Brain microvascular endothelial cell (primary cell): ENCODE data around the gene CCDC158.
A peak's percentile ranks its signal among the peaks of the same experiment; 100 is the strongest.

Experiments
- DNase-seq: peaks from one replicate; pipeline ENCODE4 v3.0.0-alpha.2; 2020
- H3K27ac ChIP-seq: fragments of 250-450 bp; sonication (Bioruptor Pico); 2 replicates; pipeline ENCODE4 v1.5.1; 2020; ENCODE audit warnings: mild to moderate bottlenecking, moderate library complexity
- H3K27me3 ChIP-seq: fragments of 250-450 bp; sonication (Bioruptor Pico); replicated peaks from 2 replicates; pipeline ENCODE4 v1.5.1; 2020; ENCODE audit warnings: mild to moderate bottlenecking
- H3K36me3 ChIP-seq: fragments of 250-450 bp; sonication (Bioruptor Pico); replicated peaks from 2 replicates; pipeline ENCODE4 v1.5.1; 2020; ENCODE audit warnings: mild to moderate bottlenecking
- H3K4me3 ChIP-seq: 2 replicates; pipeline ENCODE4 v1.5.1; 2011; ENCODE audit warnings: low read depth, mild to moderate bottlenecking, control low read depth, low read length, moderate library complexity
- in situ Hi-C: cut with HindIII; loops from 2 replicates; pipeline ENCODE4 v1.10.0; 2017; ENCODE audit warnings: low sequenced_read_pairs, low pct_ligation_motif_present
- TF ChIP-seq, protein P1 (sequence below): IDR thresholded peaks from 2 replicates; pipeline ENCODE4 v1.5.1; 2011; ENCODE audit warnings: low read depth, mild to moderate bottlenecking, moderate library complexity, low read length, control low read depth, inconsistent platforms; ENCODE audit errors: missing control alignments

Gene CCDC158

DNA sequence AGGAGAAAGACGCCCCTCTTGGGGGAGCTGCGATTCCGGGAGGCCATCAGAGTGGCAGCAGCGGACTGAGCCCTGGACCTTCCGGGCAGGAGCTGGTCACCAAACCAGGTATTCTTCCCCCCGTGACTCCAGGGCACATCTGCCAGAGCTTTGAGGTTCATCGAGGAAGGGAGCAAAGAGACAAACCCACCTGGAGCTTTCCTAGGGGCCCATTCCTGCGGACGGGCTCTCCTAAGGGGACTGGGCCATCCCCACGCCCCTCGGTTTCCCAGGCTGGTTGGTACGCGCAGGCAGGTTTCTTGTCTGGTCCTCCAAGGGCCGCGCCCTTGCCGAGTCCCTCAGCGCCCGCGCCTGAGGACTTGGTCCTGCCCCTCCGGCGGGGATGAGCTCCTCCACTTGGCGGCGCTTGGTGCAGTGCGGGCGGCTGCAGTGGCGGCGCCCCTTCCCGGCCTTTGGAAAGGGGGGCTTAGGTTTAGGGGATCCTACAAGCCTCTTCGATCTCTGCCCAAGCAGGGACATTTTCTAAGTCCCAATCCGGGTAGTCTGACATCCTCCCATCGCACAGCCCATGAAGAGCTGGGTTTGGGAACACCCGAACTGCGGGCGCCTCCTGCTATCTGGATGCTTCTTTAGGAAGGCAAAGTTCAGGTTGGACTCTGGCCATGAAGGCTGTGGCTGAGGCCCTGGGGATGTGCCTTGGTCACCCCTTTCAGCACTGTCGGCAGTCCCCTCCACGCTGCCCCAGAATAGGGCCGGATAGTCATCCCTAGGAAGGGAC lies 113.9 kb downstream of the CCDC158 start:
- no peaks in the 10 kb centered on the region for H3K27me3 ChIP-seq
- TF ChIP-seq, protein P1, sequence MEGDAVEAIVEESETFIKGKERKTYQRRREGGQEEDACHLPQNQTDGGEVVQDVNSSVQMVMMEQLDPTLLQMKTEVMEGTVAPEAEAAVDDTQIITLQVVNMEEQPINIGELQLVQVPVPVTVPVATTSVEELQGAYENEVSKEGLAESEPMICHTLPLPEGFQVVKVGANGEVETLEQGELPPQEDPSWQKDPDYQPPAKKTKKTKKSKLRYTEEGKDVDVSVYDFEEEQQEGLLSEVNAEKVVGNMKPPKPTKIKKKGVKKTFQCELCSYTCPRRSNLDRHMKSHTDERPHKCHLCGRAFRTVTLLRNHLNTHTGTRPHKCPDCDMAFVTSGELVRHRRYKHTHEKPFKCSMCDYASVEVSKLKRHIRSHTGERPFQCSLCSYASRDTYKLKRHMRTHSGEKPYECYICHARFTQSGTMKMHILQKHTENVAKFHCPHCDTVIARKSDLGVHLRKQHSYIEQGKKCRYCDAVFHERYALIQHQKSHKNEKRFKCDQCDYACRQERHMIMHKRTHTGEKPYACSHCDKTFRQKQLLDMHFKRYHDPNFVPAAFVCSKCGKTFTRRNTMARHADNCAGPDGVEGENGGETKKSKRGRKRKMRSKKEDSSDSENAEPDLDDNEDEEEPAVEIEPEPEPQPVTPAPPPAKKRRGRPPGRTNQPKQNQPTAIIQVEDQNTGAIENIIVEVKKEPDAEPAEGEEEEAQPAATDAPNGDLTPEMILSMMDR: peak; percentile 62
- H3K4me3 ChIP-seq: peak overlapping the region; percentile 77
- no peaks in the 10 kb centered on the region for H3K36me3 ChIP-seq
- peak; percentile 16 for DNase-seq
- in situ Hi-C loops: no loop called here
- no peak overlapping the region for H3K27ac ChIP-seq

DNA sequence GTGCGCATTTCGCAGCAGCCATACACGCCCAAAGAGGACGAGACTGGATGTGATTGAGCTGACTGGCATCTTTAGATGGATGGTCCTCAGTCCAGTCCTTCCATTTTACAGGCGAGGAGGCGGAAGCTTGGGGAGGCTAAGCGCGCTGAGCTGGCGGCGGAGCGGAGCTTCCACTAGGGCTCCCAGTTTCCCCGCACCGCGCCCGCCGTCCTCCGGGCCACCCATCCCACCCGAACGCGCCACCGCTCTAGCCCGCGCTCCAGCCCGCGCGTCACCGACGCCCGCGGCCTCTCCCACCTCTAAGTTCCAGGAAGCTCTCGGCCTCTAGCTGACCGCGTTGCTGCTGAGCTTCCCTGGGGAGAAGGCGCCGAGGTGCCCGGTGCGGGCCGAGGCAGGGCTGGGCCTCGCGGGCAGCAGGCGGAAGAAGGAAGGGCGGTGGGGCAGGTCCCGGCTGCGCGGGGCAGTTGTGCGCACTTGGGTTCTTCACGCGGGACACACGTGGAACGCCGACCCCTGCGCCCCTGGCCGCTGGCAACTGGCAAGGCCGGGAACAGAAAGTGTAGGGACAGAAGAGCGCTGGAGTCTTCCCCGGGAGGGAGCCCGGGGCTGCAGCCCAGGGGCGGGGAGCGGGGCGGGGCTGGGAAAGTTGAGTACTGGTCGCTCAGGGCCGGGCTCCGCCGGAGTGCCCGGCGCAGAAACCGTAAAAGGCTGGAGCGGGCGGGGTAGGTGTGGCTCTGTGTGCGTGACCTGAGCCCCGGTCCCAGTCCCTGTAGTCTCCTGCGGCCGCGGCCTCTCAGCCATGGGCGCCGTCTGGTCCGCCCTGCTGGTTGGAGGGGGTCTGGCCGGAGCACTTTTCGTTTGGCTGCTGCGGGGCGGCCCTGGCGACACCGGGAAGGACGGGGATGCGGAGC lies 114.7 kb downstream of the CCDC158 start, which contains the start of gene STBD1:
Gene STBD1 (plus strand): TSS at position 763 of the 911 bp plus-strand sequence. CDS start 37 bp downstream, at position 800.
- Histone ChIP-seq H3K4me3 (peak within 1 kb of the TSS; percentile 77), H3K36me3 (no peaks in the 10 kb centered on the region), H3K27ac (peak within 1 kb of the TSS; percentile 14), H3K27me3 (no peaks in the 10 kb centered on the region)
- TF ChIP-seq, protein P1: peak; percentile 23
- in situ Hi-C loops: no loop called here
- DNase-seq: peak; percentile 29

GRCh38 chr4:76305033-76305687 lies 115.8 kb downstream of the CCDC158 start:
- Histone ChIP-seq H3K36me3 (no peaks in the 10 kb centered on the region), H3K4me3 (peak overlapping the region; percentile 77), H3K27me3 (no peaks in the 10 kb centered on the region), H3K27ac (no peak overlapping the region)
- in situ Hi-C loops: no loop called here
- TF ChIP-seq, protein P1: no peak
- DNase-seq: no peak

DNA sequence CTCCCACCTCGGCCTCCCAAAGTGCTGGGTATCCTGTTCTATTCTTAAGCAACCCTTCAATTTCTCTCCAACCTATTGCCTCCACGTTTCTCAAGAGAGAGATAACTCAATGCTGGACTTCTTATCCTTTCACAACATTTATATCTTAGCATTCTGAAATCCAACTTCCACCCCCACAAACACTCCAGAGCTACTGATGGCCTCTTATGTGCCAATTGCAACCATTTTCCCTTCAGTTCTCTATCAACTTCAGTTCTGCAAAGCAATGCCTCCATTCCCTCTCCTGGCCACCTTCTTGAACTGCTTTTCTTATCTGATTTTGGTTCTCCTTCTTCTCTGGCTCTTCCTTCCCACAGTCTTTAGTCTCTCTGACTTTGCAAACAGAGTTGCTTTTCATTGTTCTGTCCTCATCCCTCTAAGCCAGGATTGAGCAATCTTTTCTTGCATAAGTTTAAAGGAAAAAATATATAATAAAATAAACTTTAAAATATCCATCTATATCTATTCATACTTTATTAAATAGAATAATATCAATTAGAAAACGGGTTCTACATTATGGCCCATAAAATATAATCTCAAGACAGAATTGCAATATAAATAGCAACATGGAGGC lies 118.0 kb downstream of the CCDC158 start:
- H3K36me3 ChIP-seq: no peaks in the 10 kb centered on the region
- in situ Hi-C loops: no loop called here
- TF ChIP-seq, protein P1: no peak
- DNase-seq: no peak
- no peak overlapping the region for H3K27ac ChIP-seq
- no peak overlapping the region for H3K4me3 ChIP-seq
- no peaks in the 10 kb centered on the region for H3K27me3 ChIP-seq

DNA sequence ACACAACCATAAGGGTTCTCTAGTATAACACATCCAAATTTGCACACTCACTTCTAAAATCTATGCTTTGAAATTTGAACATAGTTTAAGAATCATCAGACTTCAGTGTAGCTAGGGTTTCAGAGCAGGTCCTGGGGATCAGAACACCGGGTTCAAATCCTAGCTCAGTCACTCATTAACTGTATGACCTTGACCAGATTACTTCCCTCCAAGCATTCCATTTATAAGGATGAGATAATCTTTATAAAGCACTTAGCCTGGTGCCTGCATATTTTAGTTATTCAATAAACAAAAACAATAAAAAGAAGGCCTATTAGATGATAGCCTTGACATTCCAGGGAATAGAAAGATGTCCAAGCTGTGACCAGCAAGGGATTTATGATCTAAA lies 119.2 kb downstream of the CCDC158 start:
- TF ChIP-seq, protein P1: no peak
- no peak overlapping the region for H3K27ac ChIP-seq
- H3K27me3 ChIP-seq: no peaks in the 10 kb centered on the region
- no peak overlapping the region for H3K4me3 ChIP-seq
- DNase-seq: no peak
- no peaks in the 10 kb centered on the region for H3K36me3 ChIP-seq
- in situ Hi-C loops: no loop called here
